Measurements from ENCODE around the gene CUX1.

CUX1 gene

GRCh38 chr7:102197599-102197998 is 380.2 kb downstream of the CUX1 start:
- no peak for DNase-seq

- no peak for DNase-seq
Measured at GRCh38 chr7:102198417-102198956, 381.1 kb downstream of the CUX1 start.

- no peak for DNase-seq
Measured at GRCh38 chr7:102201576-102201975, 384.1 kb downstream of the CUX1 start.

GRCh38 chr7:102202556-102202955 is 385.1 kb downstream of the CUX1 start:
- no peak for DNase-seq

DNA sequence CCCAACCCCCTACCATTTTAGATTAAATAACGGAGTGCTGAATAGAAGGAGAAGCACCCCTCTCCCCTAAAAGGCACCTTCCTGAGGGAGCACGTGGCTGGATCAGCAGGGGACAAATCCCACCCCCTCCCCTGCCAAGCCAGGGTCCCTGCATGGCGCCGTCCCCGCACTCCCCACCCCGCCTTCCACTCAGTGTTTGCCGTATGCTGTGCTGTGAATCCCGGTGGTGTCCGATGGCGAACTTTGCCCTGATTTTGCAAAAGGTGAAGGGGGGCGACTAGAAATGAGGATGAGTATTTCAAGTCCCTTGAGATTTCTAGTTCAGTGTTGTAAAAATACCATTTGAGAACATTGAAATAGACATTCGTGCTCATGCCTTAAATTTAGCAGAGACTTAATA is 385.8 kb downstream of the CUX1 start:
- no peak for DNase-seq

DNA sequence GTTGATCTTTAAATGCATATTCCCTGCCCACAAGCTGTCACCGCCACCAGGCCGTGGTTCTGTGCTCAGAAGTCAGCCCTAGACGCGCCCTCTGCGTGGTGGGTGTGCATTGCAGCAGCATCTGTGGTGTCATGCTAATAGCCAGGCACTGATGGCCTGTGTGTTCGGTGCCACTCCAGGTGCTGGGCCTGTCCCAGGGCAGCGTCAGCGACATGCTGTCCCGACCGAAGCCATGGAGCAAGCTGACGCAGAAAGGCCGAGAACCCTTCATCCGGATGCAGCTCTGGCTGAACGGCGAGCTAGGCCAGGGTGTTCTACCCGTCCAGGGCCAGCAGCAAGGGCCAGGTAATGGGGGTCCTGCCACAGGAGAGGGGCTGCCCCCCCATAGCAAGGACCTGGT is 386.8 kb downstream of the CUX1 start:
- DNase-seq, result no peak

GRCh38 chr7:102205915-102206314 is 388.5 kb downstream of the CUX1 start:
- no peak for DNase-seq

DNA sequence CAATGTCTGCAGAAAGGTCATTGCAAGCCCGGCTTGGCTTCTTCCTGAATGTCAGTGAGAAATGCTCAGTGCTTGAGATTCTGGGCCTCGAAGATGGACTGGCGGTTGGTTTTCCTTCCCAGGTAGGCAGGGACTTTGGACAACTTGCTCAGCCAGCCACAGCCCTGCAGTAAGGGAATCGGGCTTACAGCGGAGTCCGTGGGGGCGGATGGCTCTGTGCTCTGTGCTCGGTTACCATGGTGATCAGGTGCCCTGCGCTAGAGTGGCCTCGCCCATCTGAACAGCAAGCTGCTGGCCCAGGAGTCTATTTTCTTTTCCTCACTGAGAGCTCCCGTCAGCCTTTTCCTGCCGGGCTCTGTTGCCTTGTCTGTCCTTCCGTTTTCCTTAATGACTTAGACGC is 391.4 kb downstream of the CUX1 start:
- no peak for DNase-seq

GRCh38 chr7:102210787-102211186 is 393.4 kb downstream of the CUX1 start:
- DNase-seq, result no peak

GRCh38 chr7:102211590-102212550 is 394.4 kb downstream of the CUX1 start:
- DNase-seq, result no peak

DNA sequence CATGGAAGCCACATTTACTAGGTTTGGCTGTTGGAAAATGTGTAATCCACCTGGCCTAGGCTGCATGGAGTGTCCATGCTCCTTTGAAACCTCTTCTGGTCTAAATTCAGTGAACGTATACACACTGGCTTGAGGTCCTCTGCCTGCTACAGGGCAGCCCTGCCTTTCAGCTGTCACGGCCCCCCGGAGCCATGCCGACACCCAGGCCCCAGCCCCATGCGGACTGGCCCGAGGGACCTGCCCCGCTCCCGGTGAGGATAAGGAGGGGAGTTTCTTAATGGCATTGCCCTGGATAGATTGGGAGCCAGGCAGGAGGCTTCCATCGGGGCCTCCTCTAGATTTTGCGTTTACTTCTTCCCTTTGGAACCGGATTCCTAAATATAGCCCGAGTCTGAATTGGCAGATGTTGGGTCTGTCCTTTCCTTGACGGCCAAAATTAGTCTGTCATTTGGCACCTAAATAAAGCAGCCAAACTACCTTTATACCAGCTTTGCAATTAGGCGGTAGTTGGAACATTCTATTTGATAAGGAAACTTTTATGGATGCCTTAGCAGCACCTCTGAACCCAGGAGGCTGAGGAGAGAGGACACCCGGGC is 397.1 kb downstream of the CUX1 start:
- no peak for DNase-seq

DNA sequence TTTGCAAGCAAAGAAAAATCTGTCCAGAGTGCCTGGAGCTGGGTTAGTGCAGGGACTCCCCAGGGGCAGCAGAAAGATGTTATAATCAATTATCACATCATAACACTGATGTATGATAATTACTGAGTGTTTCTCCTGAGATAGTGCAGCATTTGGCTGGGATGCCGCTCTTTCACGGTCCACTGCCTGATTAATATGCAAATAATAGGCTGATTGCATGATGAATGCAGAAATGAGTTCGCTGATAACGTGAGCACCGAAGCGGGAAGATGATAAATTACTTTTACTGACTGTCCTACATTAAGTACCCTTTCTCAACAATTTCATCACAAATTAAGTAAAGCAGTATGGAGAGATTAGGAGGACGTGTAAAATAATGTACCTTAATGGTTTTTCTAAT is 397.8 kb downstream of the CUX1 start:
- DNase-seq, result no peak

DNA sequence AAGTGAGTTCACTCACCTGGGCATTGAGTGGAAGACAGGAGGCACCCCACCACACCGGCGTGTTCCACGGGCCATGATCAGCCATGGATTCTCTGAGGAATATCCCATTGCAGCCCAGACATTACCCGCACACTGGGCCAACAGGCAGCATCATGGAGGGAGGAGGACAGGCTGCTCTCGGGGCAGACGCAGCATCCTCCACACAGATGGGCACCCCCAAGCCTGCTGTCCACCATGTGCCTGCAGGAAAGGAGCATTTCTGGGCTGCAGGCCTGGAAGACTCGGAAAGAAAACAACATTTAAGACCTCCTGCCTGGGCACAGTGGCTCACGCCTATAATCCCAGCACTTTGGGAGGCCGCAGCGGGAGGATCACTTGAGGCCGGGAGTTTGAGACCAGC is 398.3 kb downstream of the CUX1 start:
- DNase-seq, result no peak

DNA sequence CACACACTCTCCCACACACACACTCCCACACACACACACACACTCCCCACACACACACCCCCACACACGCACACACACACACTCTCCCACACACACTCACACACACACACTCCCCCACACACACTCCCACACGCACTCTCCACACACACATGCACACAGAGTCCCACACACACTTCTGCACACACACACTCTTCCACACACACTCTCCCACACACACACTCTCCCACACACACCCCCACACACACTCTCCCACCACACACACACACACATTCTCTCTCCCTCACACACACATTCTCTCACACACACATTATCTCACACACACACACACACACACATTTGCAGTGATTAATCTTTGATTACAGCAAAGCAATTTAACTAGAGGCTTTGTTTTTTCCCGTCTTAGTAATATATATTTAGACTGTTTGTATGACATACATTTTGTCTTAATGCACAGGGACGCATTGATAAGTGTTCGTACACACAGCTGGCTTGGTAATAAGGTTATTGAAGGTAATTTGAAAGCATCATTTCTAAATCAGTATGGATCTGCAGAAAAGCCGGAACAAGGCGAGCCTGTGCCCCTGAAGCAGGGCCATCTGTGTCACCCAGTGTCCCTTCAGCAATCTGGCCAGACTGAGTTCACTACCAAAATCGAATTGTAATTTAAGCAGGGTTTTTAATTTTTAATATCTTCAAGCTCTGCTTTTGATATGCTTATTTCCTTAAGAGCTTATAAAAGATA is 399.3 kb downstream of the CUX1 start:
- DNase-seq, result no peak

GRCh38 chr7:102220229-102220850 is 402.9 kb downstream of the CUX1 start:
- DNase-seq, result no peak

DNA sequence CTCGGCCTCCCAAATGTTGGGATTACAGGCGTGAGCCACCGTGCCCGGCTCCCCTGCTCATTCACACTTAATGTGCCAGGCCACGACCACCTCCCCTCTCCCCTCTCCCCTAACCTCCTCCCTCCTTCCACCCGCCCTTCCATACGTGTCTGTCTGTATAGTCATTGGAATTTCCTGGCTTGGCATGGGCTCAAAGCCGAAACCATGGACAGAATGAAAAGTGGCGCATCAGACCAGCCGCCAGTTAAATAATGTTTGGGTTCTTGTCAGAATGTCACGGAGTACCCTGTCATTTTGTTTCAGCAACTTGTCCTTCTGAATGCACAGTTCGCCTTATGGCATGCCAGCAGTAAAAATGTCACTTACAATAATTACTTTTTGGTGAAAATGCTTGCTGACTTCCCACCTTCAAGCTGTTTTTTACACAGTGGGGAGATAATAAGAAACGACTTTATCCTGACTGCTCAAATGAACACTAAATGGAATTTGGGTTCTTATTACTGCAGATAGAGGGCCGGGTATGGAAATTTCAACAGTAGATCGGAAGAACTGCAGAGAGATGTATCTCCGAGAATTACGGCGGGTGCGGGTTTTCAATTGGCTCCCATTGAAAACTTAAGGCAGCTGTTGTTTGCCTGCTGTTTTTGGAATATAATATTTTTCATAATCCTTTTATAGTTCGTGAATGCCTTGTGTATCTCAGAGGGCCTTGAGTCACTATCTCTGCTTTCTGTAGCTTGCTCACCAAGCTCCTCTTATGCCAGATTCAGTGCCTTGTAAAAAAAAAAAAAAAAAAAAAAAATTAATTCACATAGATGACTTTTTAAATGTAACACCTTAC is 403.8 kb downstream of the CUX1 start:
- no peak for DNase-seq

DNA sequence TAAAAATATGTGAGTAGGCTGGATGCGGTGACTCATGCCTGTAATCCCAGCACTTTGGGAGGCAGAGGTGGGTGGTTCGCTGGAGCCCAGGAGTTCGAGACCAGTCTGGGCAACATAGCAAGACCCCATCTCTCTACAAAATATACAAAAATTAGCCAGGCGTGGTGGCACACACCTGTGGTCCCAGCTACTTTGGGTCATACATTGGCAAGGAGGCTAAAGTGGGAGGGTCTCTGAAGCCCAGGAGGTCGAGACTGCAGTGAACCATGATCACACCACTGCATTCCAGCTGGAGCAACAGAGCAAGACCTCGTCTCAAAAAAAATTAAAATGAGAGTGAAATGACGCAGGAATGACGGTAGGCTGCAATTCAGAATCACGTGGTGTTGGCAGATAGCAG is 404.5 kb downstream of the CUX1 start:
- no peak for DNase-seq

- no peak for DNase-seq
Measured at GRCh38 chr7:102222445-102222844, 405.0 kb downstream of the CUX1 start.

DNA sequence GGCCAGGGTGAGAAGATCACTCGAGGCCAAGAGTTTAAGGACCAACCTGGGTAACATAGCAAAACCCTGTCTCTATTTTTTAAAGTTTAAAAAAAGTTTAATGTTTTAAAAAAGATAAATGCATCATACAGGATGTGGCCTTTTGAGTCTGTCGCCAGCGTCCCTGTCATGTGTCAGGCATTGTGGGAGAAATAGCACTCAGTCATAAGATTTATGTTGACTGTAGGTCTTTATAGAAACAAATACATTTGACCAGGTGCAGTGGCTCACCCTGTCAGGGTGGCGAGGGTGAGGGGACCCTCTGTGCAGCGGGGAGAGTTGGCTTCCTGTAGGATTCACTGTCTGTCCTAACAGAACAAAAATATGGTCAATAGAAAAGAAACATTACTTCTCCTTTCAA is 405.8 kb downstream of the CUX1 start:
- no peak for DNase-seq

GRCh38 chr7:102225025-102225424 is 407.6 kb downstream of the CUX1 start:
- DNase-seq, result no peak

DNA sequence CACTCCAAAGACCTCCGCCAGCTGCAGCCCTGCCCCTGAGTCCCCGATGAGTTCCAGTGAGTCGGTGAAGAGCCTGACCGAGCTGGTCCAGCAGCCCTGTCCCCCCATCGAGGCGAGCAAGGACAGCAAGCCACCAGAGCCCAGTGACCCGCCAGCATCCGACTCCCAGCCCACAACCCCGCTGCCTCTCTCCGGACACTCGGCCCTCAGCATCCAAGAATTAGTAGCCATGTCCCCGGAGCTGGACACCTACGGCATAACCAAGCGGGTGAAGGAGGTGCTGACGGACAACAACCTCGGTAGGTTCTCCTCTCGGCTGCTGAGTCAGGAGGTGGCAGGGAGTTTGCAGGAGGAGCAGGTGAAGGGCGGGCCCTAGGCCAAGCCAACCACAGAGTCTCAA is 409.9 kb downstream of the CUX1 start:
- DNase-seq, result no peak

DNA sequence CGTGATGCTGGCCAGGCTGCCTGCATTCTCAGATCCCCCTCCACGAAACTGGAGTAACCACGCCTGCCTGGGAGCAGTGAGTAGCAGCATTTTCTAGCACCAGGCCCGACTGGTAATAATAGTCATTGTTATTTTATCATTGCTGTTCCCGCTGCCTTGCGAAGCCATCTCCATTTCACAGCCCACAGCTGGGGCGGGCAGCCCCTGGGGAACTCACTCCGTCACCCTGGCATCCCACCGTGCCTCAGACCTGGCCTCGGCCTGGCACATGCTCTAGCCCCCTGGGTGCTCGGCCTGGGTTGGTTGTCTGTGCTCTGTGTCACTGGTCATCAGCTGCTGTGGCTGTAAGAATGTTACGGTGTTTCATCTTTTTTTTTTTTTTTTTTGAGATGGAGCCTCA is 411.5 kb downstream of the CUX1 start:
- no peak for DNase-seq
